HUES48 (cell line): ENCODE data around the gene AIG1.

Source experiments
- H3K27ac ChIP-seq: one replicate; pipeline ENCODE4 v1.7.0; 2013; ENCODE audit warnings: low read depth, low read length, inconsistent platforms
- H3K27me3 ChIP-seq: 2 replicates; pipeline ENCODE4 v1.6.1; 2013; ENCODE audit warnings: mild to moderate bottlenecking, low read length; ENCODE audit not compliant: control insufficient read depth, insufficient read depth
- H3K36me3 ChIP-seq: 2 replicates; pipeline ENCODE4 v1.6.1; 2013; ENCODE audit warnings: low read length; ENCODE audit not compliant: control insufficient read depth, insufficient read depth
- H3K4me1 ChIP-seq: 2 replicates; pipeline ENCODE4 v1.6.1; 2013; ENCODE audit warnings: mild to moderate bottlenecking, low read length; ENCODE audit not compliant: control insufficient read depth, insufficient read depth
- H3K4me3 ChIP-seq: 2 replicates; pipeline ENCODE4 v1.5.1; 2013; ENCODE audit warnings: mild to moderate bottlenecking, low read depth, low read length
- H3K9ac ChIP-seq: 2 replicates; pipeline ENCODE4 v1.6.1; 2013; ENCODE audit warnings: mild to moderate bottlenecking, low read depth, low read length, moderate library complexity
- H3K9me3 ChIP-seq: 2 replicates; pipeline ENCODE4 v1.6.1; 2013; ENCODE audit warnings: low read length; ENCODE audit not compliant: control insufficient read depth, insufficient read depth

AIG1 gene

GRCh38 chr6:143268439-143268838 lies 207.8 kb downstream of the AIG1 start:
- H3K27me3 ChIP-seq: no peaks in the 10 kb centered on the region
- H3K9ac ChIP-seq: no peak overlapping the region
- H3K9me3 ChIP-seq: no peaks in the 10 kb centered on the region
- peaks cover 19% of the 10 kb centered on the region for H3K4me1 ChIP-seq
- H3K4me3 ChIP-seq: no peak overlapping the region
- H3K27ac ChIP-seq: no peak overlapping the region
- no peaks in the 10 kb centered on the region for H3K36me3 ChIP-seq

- Histone ChIP-seq H3K27ac (no peak overlapping the region), H3K4me3 (no peak overlapping the region), H3K9me3 (no peaks in the 10 kb centered on the region), H3K4me1 (peaks cover 9% of the 10 kb centered on the region), H3K27me3 (no peaks in the 10 kb centered on the region), H3K36me3 (no peaks in the 10 kb centered on the region), H3K9ac (no peak overlapping the region)
These were observed 209.3 kb downstream of the AIG1 start for GRCh38 chr6:143270026-143270425.

GRCh38 chr6:143271024-143271423 lies 210.3 kb downstream of the AIG1 start:
- no peak overlapping the region for H3K27ac ChIP-seq
- H3K36me3 ChIP-seq: no peaks in the 10 kb centered on the region

GRCh38 chr6:143276436-143276835 lies 215.7 kb downstream of the AIG1 start:
- H3K36me3 ChIP-seq: no peaks in the 10 kb centered on the region
- no peaks in the 10 kb centered on the region for H3K9me3 ChIP-seq
- no peaks in the 10 kb centered on the region for H3K27me3 ChIP-seq
- no peaks in the 10 kb centered on the region for H3K4me1 ChIP-seq
- no peak overlapping the region for H3K4me3 ChIP-seq
- H3K9ac ChIP-seq: no peak overlapping the region
- H3K27ac ChIP-seq: no peak overlapping the region

More at GRCh38 chr6:143271024-143271423, 210.3 kb downstream of the AIG1 start:
- Histone ChIP-seq H3K4me3 (no peak overlapping the region), H3K9me3 (no peaks in the 10 kb centered on the region), H3K27me3 (no peaks in the 10 kb centered on the region), H3K9ac (no peak overlapping the region), H3K4me1 (no peaks in the 10 kb centered on the region)

- no peaks in the 10 kb centered on the region for H3K27me3 ChIP-seq
- no peak overlapping the region for H3K9ac ChIP-seq
- H3K36me3 ChIP-seq: no peaks in the 10 kb centered on the region
- H3K4me3 ChIP-seq: no peak overlapping the region
- no peaks in the 10 kb centered on the region for H3K9me3 ChIP-seq
- no peak overlapping the region for H3K27ac ChIP-seq
- no peaks in the 10 kb centered on the region for H3K4me1 ChIP-seq
These were observed 218.7 kb downstream of the AIG1 start for GRCh38 chr6:143279385-143279784.

- Histone ChIP-seq H3K4me1 (peaks cover 18% of the 10 kb centered on the region), H3K27ac (no peak overlapping the region), H3K9me3 (no peaks in the 10 kb centered on the region), H3K36me3 (no peaks in the 10 kb centered on the region), H3K27me3 (no peaks in the 10 kb centered on the region), H3K9ac (no peak overlapping the region), H3K4me3 (no peak overlapping the region)
These were observed 223.4 kb downstream of the AIG1 start for GRCh38 chr6:143283887-143284645.

GRCh38 chr6:143286251-143286795 lies 225.6 kb downstream of the AIG1 start:
- Histone ChIP-seq H3K27me3 (no peaks in the 10 kb centered on the region), H3K4me3 (no peak overlapping the region), H3K9ac (no peak overlapping the region), H3K36me3 (no peaks in the 10 kb centered on the region), H3K9me3 (no peaks in the 10 kb centered on the region), H3K27ac (no peak overlapping the region), H3K4me1 (peaks cover 26% of the 10 kb centered on the region)

- Histone ChIP-seq H3K27ac (peak overlapping the region; percentile 95), H3K9ac (peak overlapping the region; percentile 46), H3K4me1 (peaks cover 26% of the 10 kb centered on the region), H3K9me3 (no peaks in the 10 kb centered on the region), H3K4me3 (peak overlapping the region; percentile 1; the same call in 1 of the 2 replicates), H3K36me3 (no peaks in the 10 kb centered on the region), H3K27me3 (no peaks in the 10 kb centered on the region)
These were observed 228.2 kb downstream of the AIG1 start for GRCh38 chr6:143288923-143289322.

- no peak overlapping the region for H3K4me3 ChIP-seq
- no peaks in the 10 kb centered on the region for H3K36me3 ChIP-seq
- H3K4me1 ChIP-seq: peaks cover 26% of the 10 kb centered on the region
- no peak overlapping the region for H3K27ac ChIP-seq
- no peak overlapping the region for H3K9ac ChIP-seq
- no peaks in the 10 kb centered on the region for H3K9me3 ChIP-seq
- H3K27me3 ChIP-seq: no peaks in the 10 kb centered on the region
These were observed 229.5 kb downstream of the AIG1 start for GRCh38 chr6:143290206-143290605.

GRCh38 chr6:143293523-143293922 lies 232.8 kb downstream of the AIG1 start:
- no peaks in the 10 kb centered on the region for H3K36me3 ChIP-seq
- H3K9me3 ChIP-seq: no peaks in the 10 kb centered on the region
- no peak overlapping the region for H3K4me3 ChIP-seq
- H3K27ac ChIP-seq: no peak overlapping the region
- no peak overlapping the region for H3K9ac ChIP-seq
- H3K4me1 ChIP-seq: peaks cover 12% of the 10 kb centered on the region
- H3K27me3 ChIP-seq: no peaks in the 10 kb centered on the region

- H3K9ac ChIP-seq: no peak overlapping the region
- no peak overlapping the region for H3K4me3 ChIP-seq
- no peak overlapping the region for H3K27ac ChIP-seq
- H3K4me1 ChIP-seq: peaks cover 5% of the 10 kb centered on the region
- no peaks in the 10 kb centered on the region for H3K36me3 ChIP-seq
- no peaks in the 10 kb centered on the region for H3K27me3 ChIP-seq
- H3K9me3 ChIP-seq: no peaks in the 10 kb centered on the region
These were observed 233.7 kb downstream of the AIG1 start for GRCh38 chr6:143294265-143294860.
